GM04504 (cell line): ENCODE measurements around the gene DIP2A.

Source experiments
- DNase-seq: peaks from one replicate; pipeline ENCODE4 v3.0.0-alpha.2; 2012; ENCODE audit warnings: low read depth

Gene DIP2A

GRCh38 chr21:46458315-46459023 is at the start of gene DIP2A:
DIP2A (plus strand) TSS chr21:46458891; CDS start chr21:46459132, 241 bp downstream.
- DNase-seq = peak; percentile 95

DNA sequence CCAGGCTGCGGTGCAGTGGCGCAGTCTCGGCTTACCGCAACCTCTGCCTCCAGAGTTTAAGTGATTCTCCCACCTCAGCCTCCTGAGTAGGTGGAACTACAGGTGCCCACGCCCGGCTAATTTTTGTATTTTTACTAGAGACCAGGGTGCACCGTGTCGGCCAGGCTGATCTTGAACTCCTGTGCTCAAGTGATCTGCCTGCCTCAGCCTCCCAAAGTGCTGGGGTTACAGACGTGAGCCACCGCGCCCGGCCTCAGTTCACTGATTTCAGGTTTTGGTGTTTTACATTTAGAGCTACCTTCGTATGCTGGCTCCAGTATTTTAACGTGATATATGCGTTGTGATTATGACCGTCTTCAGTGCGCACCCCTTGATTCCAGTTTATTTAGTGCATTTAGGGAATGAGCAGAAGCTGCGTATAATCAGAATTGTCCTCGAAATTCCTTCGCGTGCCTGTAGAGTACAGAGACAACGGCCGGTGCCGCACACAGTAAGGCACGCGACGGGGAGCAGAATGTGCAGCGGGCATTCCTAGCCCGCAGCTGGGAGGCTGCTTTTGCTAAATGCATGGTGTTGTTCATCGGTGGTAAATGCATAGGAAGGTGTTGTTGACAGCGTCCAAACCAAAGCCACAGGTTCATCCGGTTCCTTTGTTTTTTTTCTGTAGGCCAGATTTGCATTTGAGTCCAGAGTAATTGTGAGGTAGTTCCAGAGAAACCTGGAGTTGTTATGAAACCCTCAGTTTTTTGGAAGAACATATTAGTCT is 48.9 kb upstream of the DIP2A start:
- DNase-seq = no peak

DNA sequence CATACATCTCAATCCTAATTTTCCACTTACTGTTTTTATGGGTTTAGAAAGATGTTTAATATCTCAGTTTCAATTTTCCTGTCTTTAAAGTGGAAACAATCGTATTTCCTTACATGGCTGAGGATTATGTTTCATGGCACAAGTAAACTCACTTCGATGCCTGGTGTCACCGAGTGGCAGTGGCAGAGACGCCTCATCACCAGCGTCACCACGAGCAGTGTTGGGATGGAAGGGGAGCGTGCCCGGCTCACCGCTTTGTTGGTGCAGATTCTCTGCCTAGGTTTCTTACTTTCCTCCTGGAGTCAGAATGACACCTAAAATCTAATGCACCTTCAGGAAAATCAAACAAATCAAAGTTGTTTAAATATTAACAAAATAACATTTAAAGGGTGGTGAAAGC is 48.2 kb upstream of the DIP2A start:
- no peak for DNase-seq

DNA sequence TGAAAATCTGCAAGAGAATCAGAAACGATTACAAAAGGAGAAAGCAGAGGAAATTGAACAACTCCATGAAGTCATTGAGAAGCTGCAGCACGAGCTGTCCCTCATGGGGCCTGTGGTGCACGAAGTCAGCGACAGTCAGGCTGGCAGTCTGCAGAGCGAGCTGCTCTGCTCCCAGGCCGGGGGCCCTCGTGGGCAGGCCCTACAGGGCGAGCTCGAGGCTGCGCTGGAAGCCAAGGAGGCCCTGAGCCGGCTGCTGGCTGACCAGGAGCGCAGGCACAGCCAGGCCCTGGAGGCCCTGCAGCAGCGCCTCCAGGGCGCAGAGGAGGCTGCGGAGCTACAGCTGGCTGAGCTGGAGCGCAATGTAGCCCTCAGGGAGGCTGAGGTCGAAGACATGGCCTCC is 47.5 kb upstream of the DIP2A start:
- DNase-seq = no peak

- DNase-seq = no peak
These were observed 47.0 kb upstream of the DIP2A start for GRCh38 chr21:46411691-46412090.

DNA sequence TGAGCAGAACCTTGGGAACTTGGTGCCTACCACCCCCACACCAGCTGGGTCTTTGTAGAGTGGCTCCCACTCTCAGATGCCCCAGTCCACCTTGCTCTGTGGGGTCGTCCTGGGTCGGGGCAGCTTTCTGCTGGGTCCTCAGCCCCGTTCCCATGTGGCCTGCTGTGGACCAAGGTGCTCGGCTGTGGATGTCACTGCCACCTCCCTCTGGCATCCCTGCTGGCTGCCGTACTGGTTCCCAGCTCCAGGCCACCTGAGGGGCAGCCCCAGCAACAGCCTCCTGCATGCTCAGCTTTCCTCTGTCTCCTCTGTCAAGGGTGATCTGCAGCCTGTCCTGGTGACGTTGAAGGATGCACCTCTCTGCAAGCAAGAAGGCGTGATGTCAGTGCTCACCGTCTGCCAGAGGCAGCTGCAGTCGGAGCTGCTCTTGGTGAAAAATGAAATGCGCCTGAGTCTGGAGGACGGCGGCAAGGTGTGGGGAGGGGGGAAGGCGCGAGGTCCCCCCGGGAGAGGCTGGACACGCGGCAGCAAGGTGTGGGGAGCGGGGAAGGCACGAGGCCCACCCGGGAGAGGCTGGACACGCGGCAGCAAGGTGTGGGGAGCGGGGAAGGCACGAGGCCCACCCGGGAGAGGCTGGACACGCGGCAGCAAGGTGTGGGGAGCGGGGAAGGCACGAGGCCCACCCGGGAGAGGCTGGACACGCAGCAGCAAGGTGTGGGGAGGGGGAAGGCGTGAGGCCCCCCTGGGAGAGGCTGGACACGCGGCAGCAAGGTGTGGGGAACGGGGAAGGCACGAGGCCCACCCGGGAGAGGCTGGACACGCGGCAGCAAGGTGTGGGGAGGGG is 45.9 kb upstream of the DIP2A start:
- no peak for DNase-seq

DNA sequence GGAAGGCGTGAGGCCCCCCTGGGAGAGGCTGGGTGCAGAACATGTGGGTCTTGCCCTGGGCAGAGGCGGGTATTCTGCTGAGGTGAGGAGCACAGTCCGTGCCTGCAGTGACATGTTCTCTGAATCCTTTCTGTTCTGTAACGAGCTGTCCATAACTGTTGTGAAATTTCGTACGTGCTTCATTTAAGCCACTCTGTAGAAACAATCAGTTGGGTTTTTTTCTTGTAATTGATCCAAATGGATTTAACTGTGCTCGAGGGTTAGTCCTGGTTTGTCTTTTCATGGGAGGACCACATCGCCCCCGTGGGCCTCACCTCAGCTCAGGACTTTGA is 45.4 kb upstream of the DIP2A start:
- no peak for DNase-seq

DNA sequence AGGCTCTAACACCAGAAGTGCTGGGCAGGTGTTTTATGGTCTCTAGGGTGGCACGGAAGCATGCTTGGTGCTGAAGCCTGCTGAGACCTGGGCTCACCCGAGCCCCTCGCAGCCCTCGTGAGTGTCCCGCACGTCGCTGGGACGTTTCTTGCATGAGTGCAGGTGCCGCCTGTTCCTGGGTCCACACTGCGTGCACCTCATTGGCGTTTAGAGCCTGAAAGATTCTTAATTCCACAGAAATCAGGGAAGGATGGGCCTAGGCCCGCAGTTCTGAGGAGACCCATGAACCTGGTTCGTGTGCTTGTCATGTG is 43.8 kb upstream of the DIP2A start:
- DNase-seq = no peak

- no peak for DNase-seq
These were observed 42.1 kb upstream of the DIP2A start for GRCh38 chr21:46416551-46416950.

DNA sequence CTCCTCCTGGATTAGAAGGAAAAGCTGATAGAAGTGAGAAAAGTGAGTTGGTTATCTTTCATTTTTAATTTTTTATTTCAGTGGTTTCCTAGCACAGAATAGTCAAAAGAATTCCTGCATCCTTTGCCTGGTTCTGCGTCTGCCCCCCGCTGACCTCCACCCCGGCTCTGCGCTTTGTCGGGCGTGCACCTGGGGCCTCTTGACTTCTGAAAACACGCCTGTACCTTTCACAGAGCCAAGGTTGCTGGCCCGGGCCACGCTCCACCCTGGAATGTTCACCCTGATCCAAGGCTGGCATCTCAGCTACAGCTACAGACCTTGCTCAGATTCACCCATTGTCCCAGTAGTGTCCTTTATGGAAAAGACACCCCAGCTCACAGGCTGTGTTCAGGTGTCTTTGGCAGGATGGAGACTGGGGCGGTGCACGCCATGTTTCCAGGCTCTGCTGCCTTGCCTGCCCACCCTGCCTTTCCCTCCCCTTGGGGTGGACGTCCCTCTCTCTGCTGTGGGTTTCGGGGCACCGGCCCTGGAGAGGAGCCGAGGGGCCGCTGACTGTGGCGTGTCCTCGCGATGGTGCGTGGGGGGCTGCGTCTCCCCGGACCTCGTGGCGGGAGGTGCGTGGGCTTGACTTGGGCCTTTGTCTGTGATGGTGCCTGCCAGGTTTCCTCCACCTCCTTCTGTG is 40.3 kb upstream of the DIP2A start:
- no peak for DNase-seq

DNA sequence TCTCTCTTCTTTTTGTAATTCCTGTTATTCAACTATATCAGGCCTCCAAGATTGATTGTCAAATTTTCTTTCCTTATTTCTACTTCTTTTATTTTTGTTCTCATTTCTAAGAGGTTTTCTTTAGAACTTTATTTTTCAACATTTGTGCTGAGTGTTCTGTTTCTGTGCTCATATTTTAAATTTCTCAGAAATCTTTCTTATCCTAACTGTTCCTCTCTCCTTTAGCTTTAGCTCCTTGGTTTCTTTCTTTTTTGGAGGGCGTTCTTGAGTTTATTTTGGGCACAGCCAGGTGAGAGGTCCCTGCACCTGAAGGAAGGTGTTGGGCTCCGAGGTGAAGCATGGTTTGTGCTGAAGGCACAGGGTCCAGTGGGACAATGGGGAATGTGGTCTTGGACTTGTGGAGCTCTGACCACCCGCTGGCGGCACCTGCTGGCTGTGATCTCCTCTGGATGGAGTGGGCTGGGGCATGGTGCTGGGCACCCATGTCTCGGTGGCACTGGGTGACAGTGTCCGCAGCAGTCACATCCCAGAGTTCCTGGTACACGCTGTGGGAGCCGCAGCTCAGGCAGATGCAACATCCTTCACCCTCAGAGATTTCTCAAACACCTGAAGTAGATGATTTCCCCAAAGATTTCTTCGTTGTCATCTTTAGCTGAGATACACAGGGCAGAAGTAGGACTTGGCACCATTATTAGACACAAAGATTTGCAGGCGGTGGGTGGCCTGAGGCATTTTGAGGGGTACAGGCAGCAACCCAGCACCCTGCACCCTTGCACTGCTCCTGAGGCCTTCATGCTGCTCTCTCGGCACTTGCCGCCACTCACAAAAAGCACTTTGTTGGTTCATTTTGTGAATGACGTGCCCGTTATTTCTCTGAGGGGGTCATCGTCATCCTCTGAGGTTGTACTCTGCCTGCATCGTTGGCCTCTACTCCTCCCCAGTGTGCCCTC is 38.2 kb upstream of the DIP2A start:
- DNase-seq = no peak

- DNase-seq = no peak
These were observed 37.4 kb upstream of the DIP2A start for GRCh38 chr21:46421191-46421750.

DNA sequence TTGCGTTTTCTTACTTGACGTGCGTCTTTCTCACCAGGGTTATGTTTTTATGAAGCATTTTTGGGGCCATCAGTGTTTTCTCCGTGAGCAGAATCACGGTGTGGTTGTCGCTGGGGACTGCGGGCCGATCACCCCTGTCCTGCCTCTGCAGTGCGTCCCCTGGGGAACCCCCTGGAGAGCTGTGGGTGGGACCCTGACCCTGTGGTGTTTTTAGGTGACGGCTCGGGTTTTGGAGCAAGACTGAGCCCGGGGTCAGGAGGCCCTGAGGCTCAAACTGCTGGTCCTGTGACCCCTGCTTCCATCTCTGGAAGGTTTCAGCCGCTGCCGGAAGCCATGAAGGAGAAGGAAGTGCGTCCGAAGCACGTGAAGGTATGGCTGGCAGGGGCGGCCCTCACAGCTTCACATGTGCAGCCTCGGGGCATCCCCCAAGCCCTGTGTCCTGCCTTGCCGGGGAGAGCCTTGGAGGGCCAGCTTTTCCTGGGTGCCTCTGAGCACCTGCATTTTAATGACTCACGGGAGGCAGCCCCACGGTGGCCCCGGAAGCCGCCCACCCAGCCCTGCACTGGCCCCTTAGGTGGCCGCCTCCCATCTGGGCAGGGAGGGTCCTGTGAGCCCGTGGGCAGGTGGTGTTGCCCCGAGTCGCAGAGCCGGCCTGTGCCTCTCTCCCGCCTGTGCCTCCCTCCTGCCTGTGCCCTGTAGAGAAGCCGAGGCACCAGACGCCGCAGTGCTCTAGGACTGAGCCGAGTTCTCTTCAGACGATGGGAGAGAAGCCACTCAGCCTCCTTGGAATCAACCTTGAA is 36.7 kb upstream of the DIP2A start:
- no peak for DNase-seq

DNA sequence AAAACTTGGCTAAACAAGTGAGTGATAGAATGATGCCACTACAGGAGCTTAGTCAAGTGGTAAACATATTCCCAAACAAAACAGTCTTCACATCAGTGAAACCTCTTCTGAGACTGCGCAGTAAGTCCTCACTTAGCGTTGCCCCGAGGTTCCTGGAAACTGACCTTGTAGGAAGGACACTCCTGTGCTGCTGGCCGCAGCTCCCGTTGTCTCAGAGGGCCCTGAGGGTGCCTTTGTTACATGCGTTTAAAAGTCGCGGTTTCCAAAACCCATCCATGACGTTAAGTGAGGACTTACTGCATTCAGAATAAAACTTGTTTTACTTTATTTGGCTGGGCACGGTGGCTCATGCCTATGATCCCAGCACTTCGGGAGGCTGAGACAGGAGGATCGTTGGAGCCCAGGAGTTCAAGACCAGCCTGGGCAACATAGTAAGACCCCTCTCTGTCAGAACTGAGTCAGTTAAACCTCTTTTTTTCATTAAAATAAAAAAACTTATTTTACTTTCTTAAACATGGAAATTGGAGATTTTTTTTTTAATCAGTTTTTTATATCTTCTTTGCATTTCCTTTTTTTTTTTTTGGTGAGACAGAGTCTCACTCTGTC is 36.0 kb upstream of the DIP2A start:
- no peak for DNase-seq

GRCh38 chr21:46423546-46424038 is 35.1 kb upstream of the DIP2A start:
- no peak for DNase-seq

DNA sequence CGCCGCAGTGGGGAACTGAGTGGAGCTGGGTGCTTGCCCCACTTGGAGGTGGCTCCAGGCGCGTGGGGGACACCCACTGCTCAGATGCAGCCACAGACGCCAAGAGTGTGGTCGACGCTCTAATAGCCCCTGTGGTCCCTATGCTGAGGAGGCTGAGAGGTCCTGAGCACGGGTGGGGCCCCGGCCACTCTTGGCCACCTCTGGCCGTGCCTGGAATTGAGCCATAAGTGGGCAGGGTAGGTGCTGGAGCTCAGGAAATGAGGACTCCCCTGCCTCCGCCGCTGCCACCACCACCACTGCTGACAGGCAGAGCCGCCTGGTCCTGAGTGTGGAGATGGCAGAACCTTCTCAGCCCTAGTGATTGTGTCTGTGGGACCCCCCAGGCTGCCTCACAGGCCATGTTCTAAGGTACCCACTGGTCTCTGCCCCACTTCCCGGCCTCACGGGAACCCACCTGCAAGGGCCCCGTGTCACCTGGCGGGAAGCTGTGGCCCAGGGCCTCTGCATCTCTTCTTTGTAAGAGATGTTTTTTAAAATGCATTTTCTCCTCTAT is 34.6 kb upstream of the DIP2A start:
- DNase-seq = no peak

- no peak for DNase-seq
These were observed 34.1 kb upstream of the DIP2A start for GRCh38 chr21:46424621-46425020.

GRCh38 chr21:46425041-46425440 is 33.6 kb upstream of the DIP2A start:
- DNase-seq = no peak

DNA sequence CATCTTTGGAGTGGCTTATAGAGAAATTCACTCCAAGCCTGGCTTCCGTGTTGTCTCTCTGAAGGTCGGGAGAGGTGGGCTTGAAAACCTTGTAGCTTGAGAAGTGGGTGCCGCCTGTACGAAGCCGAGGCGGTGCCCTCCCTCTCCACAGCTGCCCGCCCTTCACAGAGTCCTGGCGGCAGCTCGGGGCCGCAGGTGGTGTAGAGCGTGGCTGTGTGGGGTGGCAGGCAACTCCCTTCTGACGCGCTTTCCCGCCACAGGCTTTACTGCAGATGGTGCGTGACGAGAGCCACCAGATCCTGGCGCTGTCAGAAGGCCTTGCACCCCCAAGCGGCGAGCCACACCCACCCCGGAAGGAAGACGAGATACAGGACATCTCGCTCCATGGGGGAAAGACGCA is 33.1 kb upstream of the DIP2A start:
- no peak for DNase-seq
